Stimulated activated CD8-positive, alpha-beta memory T cell treated with anti-CD3 and anti-CD28 coated beads, Interleukin-12 subunit alpha, Interleukin-12 subunit beta, amount 100 ng/mL, for 1 hour (primary cell): Measurements from ENCODE around the gene SDE2.
"Not testable (repeated sequence)": the region's sequence is repeated elsewhere in the genome, so short reads cannot be mapped to it uniquely, and the experiment has no call there.

Experiments
- DNase-seq: peaks from one replicate; pipeline ENCODE4 v3.0.0-alpha.2; 2020; ENCODE audit warnings: low read depth

SDE2 gene

GRCh38 chr1:225999227-225999911 lies at the start of gene SDE2:
Gene SDE2, minus strand, starts transcription at chr1:225999343. Its CDS starts 31 bp downstream, at chr1:225999312.
- peak; percentile 99 for DNase-seq

GRCh38 chr1:226048886-226049285 lies 49.7 kb upstream of the SDE2 start:
- DNase-seq, result no peak

- no peak for DNase-seq
These were observed 48.4 kb upstream of the SDE2 start for GRCh38 chr1:226047495-226047894.

GRCh38 chr1:226046240-226046639 lies 47.1 kb upstream of the SDE2 start:
- no peak for DNase-seq

DNA sequence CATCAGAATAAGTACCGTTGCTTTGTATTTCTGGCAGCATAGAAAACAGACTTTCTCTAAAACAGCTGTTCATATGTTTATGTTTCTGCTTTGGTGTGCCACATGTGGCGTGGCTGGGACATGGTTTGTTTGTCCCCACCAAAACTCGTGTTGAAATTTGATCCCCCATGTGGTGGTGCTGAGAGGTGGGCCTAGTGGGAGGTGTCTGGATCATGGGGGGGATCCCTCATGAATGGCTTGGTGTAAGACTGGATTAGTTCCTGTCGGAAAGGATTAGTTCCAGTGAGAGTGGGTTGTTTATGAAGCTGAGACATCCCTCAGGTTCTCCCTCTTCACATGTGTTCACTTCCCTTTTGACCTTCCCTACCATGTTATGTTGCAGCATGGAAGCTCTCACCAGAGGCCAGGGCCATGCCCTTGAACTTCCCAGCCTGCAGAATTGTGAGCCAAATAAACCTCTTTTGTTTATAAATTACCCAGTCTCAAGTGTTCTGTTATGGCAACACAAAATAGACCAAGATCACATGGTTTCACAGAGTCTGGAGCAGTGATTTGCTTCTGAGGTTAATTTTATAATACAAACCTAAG lies 45.5 kb upstream of the SDE2 start:
- no peak for DNase-seq

DNA sequence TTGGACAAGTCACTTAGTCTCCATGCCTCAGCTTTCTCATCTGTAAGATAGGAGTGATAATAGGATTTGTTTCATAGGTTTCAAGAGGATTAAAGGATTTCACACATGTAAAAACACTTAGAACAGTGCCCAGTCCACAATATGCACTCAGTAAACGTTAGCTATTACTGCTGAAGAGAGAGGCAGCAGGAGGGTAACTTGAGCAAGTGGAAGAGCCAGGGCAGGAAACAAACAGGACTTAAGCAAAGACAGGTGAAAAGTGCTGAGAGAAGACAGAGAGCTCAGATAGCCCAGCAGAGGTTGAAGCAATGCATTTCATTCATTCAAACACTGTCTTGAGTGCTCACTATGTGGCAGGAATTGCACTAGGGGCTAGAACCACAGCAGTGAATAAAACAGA lies 42.3 kb upstream of the SDE2 start:
- no peak for DNase-seq

- DNase-seq, result no peak
These were observed 39.5 kb upstream of the SDE2 start for GRCh38 chr1:226038661-226039060.

GRCh38 chr1:226035915-226036314 lies 36.8 kb upstream of the SDE2 start:
- DNase-seq, result no peak

DNA sequence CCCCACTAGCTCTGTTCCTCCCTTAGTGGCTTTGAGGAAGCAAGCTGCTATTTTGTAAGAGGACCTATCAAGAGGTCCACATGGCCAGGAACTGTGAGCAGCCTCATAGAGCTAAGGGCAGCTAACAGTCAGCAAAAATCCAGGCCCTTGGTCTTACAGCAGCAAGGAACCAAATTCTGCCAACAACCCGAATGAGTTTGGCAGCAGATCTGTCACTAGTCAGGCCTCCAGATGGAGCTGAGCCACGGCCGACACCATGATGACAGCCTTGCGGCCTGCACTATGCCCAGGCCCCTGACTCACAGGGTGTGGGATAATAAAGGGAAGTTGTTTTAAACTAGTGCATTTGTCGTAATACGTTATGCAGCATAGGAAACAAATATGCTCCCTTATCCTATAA lies 35.3 kb upstream of the SDE2 start:
- DNase-seq, result no peak

GRCh38 chr1:226033991-226034390 lies 34.8 kb upstream of the SDE2 start:
- DNase-seq, result no peak

DNA sequence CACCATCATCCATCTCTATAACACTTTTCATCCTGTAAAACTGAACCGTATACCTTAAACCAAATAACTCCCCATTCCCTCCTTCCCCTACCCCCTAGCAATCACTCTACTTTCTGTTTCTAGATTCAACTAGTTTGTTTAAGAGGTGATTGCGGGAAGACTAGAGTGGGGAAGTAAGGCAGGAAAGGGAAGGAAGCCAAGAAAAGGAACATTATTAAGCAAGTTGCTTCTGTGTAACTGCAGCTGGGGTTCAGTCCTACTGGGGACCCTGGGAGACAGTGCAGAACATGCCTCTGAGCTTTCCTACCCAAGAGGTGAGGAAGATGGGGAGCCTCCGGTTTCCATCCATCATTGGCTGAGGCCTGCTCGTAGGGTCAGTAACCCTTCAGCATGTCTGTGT lies 34.4 kb upstream of the SDE2 start:
- DNase-seq, result no peak

GRCh38 chr1:226029568-226030225 lies 30.6 kb upstream of the SDE2 start:
- DNase-seq, result no peak

GRCh38 chr1:226029093-226029496 lies 30.0 kb upstream of the SDE2 start:
- no peak for DNase-seq

- DNase-seq, result no peak
These were observed 28.5 kb upstream of the SDE2 start for GRCh38 chr1:226027538-226028217.

DNA sequence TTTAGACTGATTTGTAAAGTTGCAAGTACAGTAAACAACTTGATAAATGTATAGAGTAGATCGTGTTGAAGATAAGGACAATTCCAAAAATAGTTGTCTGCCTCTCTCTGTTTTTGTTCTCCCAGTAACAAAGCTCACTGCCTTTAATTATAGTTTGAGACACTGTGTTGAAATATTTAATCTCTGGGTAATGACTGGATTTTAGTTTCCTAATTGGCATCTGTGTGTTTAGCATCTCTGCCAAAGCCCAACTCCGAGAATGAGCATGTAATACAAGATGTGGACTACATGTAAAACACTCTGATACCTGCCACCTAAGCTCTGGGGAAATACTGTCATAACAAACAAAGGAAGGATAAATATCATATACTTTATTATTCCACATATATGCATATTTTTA lies 27.7 kb upstream of the SDE2 start:
- DNase-seq, result no peak

DNA sequence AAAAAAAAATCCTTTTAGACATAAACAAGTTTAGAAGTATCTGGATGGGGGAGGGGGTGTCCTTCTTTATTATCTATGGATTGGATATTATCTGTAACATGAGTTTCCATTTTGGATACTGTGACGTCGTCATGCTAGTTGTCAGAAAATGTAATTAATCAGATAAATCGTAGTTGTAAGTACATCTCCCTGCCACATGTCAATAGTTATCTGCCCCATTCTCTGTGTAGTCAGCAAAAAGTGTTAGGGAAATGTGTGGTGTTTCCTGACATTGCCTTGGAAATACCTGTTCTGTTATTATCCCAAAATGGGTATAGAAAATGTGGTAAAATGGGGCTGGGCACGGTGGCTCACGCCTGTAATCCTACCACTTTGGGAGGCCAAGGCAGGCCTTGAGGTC lies 24.6 kb upstream of the SDE2 start:
- no peak for DNase-seq

GRCh38 chr1:226021801-226022200 lies 22.7 kb upstream of the SDE2 start:
- no peak for DNase-seq

DNA sequence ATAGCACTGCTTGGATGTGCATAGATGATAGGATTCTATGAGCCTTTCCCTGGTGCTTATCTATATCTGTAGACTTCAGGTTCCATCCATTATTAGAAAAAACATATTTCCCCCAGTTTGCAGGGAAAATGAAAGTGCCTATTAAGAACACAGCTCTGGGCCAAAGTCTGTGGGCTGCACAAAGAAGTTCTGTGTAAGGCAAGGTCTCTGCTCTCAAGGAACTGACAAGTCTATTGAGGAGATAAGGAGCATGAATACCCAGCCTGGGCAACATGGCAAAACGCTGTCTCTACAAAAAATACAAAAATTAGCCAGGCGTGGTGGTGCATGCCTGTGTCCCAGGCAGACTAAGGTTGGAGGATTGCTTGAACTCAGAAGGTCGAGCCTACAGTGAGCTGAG lies 22.3 kb upstream of the SDE2 start:
- no peak for DNase-seq

- DNase-seq, result no peak
These were observed 20.4 kb upstream of the SDE2 start for GRCh38 chr1:226019572-226019971.

GRCh38 chr1:226017070-226017469 lies 17.9 kb upstream of the SDE2 start:
- DNase-seq, result no peak

- no peak for DNase-seq
These were observed 10.5 kb upstream of the SDE2 start for GRCh38 chr1:226009650-226010044.

DNA sequence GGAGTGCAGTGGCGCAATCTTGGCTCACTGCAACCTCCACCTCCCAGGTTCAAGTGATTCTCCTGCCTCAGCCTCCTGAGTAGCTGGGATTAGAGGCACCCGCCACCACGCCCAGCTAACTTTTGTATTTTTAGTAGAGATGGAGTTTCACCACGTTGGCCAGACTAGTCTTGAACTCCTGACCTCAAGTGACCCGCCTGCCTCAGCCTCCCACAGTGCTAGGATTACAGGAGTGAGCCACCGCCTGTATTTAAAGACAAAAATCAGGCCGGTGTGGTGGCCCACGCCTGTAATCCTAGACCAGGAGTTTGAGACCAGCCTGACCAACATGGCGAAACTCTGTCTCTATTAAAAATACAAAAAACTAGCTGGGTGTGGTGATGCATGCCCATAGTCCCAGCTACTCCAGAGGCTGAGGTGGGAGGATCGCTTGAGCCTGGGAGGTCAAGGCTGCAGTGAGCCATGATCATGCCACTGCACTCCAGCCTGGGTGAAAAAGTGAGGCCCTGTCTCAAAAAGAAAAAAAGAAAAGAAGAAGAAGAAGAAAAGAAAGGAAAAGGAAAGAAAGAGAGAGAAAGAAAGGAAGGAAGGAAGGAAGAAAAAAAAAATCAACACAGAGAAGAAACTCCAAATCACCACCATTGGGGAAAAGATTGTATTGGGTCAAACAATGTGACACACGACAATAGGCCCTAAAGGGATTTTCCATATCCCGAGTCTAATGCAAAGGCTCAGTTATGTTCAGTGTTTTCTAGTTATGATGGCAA lies 8.2 kb upstream of the SDE2 start:
- DNase-seq, result not testable (repeated sequence)
